GM13976 (cell line): ENCODE data around the gene LONP2.
"Not testable (repeated sequence)": the region's sequence is repeated elsewhere in the genome, so short reads cannot be mapped to it uniquely, and the experiment has no call there.

Experiments
- DNase-seq: peaks from one replicate; pipeline ENCODE4 v3.0.0; 2012; ENCODE audit warnings: low spot score
- in situ Hi-C: fragments of 300-500 bp; cut with MboI; formaldehyde crosslinking; loops from one replicate; pipeline ENCODE4 v1.12.0; 2022; ENCODE audit warnings: low sequenced_read_pairs, mixed read lengths, inconsistent platforms; ENCODE audit not compliant: unreplicated experiment
- TF ChIP-seq, protein P1 (sequence below): IDR thresholded peaks from 2 replicates; pipeline ENCODE4 v1.5.1; 2012; ENCODE audit warnings: borderline replicate concordance, mild to moderate bottlenecking; ENCODE audit not compliant: insufficient read depth; ENCODE audit errors: extremely low read depth, missing control alignments, control extremely low read depth

Gene LONP2

DNA sequence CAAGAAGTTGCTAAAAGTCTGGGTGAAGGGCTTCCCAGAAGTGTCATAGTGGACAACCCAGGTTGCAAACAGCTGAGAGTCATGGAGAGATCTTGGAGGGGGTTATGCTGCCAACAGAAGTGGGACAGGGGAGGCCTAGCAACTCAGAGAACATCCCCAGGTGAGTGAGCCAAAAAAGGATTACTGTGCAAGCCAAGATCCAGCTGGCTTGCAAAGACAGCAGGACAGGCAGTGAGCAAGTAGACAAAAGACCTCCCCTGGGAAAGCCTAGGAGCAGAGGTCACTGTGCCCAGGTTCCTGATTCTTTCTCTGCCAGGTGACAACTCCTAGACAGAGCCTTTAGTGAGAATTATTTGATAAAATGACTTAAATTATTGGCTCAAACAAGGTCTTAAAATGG is 9.5 kb upstream of the LONP2 start:
- no peak for DNase-seq
- in situ Hi-C loops = loop anchor here (10.0 to 25.0 kb wide), 2 partner anchors 303 to 390 kb away; no protein-coding TSS in a partner anchor
- TF ChIP-seq, protein P1, sequence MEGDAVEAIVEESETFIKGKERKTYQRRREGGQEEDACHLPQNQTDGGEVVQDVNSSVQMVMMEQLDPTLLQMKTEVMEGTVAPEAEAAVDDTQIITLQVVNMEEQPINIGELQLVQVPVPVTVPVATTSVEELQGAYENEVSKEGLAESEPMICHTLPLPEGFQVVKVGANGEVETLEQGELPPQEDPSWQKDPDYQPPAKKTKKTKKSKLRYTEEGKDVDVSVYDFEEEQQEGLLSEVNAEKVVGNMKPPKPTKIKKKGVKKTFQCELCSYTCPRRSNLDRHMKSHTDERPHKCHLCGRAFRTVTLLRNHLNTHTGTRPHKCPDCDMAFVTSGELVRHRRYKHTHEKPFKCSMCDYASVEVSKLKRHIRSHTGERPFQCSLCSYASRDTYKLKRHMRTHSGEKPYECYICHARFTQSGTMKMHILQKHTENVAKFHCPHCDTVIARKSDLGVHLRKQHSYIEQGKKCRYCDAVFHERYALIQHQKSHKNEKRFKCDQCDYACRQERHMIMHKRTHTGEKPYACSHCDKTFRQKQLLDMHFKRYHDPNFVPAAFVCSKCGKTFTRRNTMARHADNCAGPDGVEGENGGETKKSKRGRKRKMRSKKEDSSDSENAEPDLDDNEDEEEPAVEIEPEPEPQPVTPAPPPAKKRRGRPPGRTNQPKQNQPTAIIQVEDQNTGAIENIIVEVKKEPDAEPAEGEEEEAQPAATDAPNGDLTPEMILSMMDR = no peak

DNA sequence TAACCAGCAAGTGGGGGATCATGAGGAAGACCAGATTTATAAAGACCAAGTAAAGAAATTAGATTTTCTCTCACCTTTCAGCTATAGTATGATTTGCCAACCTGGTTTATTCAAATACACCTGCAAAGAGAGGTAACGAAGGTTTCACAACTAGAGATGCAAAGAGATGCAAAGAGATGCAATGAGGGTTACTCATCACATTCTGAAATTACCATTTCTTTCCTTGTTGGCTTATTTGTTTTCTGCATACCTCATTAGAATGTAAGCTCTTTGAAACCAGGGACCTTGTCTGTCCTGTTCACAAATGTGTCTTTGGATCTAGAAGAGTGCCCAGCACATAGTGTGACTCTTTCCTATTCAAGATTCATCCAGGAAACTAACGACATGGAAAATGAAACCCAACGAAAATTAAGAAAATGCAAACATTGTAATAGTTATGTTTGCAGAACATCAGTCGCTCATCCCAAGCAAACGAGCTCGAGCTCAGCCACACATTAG is 9.0 kb upstream of the LONP2 start:
- TF ChIP-seq, protein P1 = no peak
- no peak for DNase-seq
- in situ Hi-C loops = loop anchor here (10.0 to 25.0 kb wide), 2 partner anchors 302 to 390 kb away; no protein-coding TSS in a partner anchor

DNA sequence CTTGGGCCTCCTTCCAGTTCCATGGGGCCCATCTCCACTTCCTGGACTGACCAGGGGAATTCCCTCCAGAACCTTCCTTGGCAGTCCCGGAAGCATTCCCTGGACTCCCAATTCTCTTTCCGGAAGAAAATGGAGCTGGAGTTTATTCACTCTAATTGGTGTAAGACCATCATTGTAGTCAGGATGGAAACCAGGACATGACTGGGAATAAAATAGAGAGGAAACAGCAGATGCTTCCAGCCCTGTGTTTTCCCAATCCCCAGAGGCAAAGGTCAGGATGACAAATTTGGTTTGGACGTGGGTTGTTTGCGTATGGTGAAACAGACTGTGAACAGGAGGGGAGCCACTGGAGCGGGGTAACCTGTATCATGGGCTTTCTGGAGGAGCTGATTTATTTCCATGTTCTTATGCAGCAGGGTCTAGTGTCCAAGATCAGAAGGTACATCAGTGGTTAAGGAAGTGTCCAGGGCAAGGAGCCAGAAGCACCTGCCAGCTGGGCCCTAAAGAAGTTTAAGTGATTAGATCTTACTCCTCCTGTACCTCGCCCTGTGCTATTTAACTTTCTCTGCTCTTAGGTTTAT is 8.5 kb upstream of the LONP2 start:
- in situ Hi-C loops = loop anchor here (10.0 to 25.0 kb wide), 2 partner anchors 302 to 389 kb away; no protein-coding TSS in a partner anchor
- TF ChIP-seq, protein P1 = no peak
- no peak for DNase-seq

DNA sequence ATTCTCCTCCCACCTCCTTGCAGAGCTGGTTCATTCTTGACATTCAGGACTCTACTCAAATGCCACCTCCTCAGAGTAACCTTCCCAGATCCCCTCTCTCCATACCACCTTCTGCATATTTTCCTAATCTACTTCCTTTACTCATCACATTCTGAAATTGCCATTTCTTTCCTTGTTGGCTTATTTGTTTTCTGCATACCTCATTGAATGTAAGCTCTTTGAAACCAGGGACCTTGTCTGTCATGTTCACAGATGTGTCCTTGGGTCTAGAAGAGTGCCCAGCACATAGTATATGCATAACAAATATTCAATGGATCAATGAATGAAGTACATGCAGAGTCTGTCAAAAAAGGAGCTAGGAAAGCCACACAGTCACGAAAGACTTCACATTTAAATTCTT is 7.8 kb upstream of the LONP2 start:
- no peak for DNase-seq
- TF ChIP-seq, protein P1 = no peak
- in situ Hi-C loops = loop anchor here (10.0 to 25.0 kb wide), 2 partner anchors 301 to 389 kb away; no protein-coding TSS in a partner anchor

DNA sequence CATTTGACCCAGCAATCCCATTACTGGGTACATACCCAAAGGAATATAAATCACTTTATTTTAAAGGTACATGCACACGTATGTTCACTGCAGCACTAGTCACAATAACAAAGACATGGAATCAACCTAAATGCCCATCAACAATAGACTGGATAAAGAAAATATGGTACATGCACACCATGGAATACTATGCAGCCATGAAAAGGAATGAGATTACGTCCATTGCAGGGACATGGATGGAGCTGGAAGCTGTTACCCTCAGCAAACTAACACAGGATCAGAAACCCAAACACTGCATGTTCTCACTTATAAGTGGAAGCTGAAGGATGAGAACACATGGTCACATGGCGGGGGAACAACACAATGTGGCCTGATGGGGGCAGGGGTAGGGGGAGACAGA is 4.0 kb upstream of the LONP2 start:
- in situ Hi-C loops = loop anchor here (25.0 kb wide), 1 partner anchor 297 kb away; no protein-coding TSS in a partner anchor
- DNase-seq = not testable (repeated sequence)

DNA sequence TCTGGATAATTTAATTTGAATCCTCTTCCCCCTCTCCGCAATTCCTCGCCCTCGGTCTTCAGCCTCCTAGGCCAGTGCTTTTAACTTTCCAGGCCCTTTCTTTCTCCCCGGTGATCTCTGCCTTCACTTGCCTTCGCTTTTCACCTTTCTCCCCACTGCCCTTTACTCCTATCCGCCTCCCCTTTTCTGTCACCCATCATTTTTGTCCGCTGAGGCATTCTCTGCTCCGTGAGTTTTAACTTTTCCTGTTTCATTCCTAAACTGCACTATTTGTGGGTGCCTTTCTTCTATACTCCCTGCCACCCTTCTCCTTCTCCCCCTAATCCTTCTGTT is 729 bp downstream of the LONP2 start:
- no peak for DNase-seq

DNA sequence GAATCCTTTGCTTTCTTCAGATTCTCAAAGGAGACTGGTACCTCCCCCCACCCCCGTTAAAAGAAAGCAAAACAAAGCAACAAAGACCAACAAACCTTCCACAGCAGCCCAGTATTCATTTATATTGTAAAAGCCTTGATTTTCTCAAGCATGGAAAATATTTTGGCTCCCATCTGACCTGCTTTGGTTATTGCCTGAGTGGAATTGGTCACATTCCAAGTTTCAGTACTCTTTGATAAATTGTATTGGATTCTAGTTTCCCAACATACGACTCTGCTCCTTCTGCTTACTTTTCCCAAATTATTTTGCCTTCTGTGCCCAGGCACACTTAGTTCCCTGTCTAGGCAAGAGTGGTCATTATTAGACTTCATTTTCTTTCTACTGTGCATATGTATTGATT is 2.0 kb downstream of the LONP2 start:
- in situ Hi-C loops = loop anchor here (25.0 kb wide), 1 partner anchor 291 kb away; no protein-coding TSS in a partner anchor
- DNase-seq = no peak
- TF ChIP-seq, protein P1 = no peak

More for the DNA sequence above, 729 bp downstream of the LONP2 start:
- in situ Hi-C loops = loop anchor here (25.0 kb wide), 1 partner anchor 292 kb away; no protein-coding TSS in a partner anchor
- TF ChIP-seq, protein P1 = no peak
